ENCODE measurements around the gene GLIS2. TPM values are rescaled to one million over a fixed set of nuclear protein-coding genes. Genes with fewer than 3 reads are reported as not detected.
A peak's percentile ranks its signal among the peaks of the same experiment; 100 is the strongest.

GLIS2 gene
- total RNA-seq, 1 donor from 2014 or later: not detected

GRCh38 chr16:4347765-4348509 is 32.1 kb downstream of the GLIS2 start:
- peaks cover 21% of the 10 kb centered on the region for H3K4me1 Mint-ChIP-seq
- ChIA-PET CTCF (interaction anchor here (2.1 kb wide), 1 partner anchor 54 kb away, joined by 6 read pairs; no protein-coding TSS in a partner anchor), POLR2A (no interaction called here)
- no peaks in the 10 kb centered on the region for H3K27me3 Mint-ChIP-seq
- H3K27ac Mint-ChIP-seq: no peak overlapping the region
- intact Hi-C loops (cut with micrococcal nuclease): no loop called here
- DNase-seq (no peak), ATAC-seq (ENCODE audit: low read depth) (no peak)
- TF ChIP-seq CTCF (IDR thresholded peaks at IDR 0.05): no peak
- peaks cover 9% of the 10 kb centered on the region for H3K36me3 Mint-ChIP-seq (ENCODE audit: low read depth)
- H3K4me3 Mint-ChIP-seq: no peak overlapping the region
- H3K9me3 Mint-ChIP-seq: no peaks in the 10 kb centered on the region

DNA sequence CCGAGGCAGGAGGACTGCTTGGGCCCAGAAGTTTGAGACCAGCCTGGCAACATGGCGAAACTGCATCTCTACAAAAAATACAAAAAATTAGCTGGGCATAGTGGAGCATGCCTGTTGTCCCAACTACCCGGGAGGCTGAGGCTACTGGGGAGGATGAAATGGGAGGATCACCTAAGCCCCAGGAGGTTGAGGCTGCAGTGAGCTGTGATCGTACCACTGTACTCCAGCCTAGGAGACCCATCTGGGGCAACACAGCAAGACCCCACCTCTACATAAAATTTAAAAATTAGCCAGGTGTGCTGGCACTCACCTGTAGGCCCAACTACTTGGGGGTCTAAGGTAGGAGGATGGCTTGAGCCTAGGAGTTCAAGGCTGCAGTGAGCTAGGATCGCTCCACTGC is 33.5 kb downstream of the GLIS2 start:
- Mint-ChIP-seq H3K4me1 (peaks cover 21% of the 10 kb centered on the region), H3K27me3 (no peaks in the 10 kb centered on the region), H3K36me3 (ENCODE audit: low read depth) (peaks cover 9% of the 10 kb centered on the region), H3K27ac (no peak overlapping the region), H3K9me3 (no peaks in the 10 kb centered on the region), H3K4me3 (no peak overlapping the region)
- ChIA-PET POLR2A (interaction anchor here (0.6 to 1.2 kb wide), 3 partner anchors 15 to 41 kb away, joined by 3 to 4 read pairs (median 3); no protein-coding TSS in a partner anchor), CTCF (interaction anchor here (1.1 kb wide), 1 partner anchor 61 kb away, joined by 3 read pairs; no protein-coding TSS in a partner anchor)
- no peak for DNase-seq
- no peak for TF ChIP-seq CTCF (IDR thresholded peaks at IDR 0.05)
- ATAC-seq (ENCODE audit: low read depth): no peak
- intact Hi-C loops (cut with micrococcal nuclease): no loop called here

GRCh38 chr16:4350365-4350786 is 34.5 kb downstream of the GLIS2 start:
- ATAC-seq (ENCODE audit: low read depth) (no peak), DNase-seq (no peak)
- Mint-ChIP-seq H3K27ac (peak overlapping the region; percentile 77), H3K4me1 (peaks cover 18% of the 10 kb centered on the region), H3K4me3 (peak overlapping the region; percentile 91), H3K36me3 (ENCODE audit: low read depth) (peaks cover 14% of the 10 kb centered on the region), H3K9me3 (no peaks in the 10 kb centered on the region), H3K27me3 (no peaks in the 10 kb centered on the region)
- ChIA-PET CTCF (interaction anchor here (1.1 to 2.6 kb wide), 3 partner anchors 52 to 97 kb away, joined by 3 to 9 read pairs (median 3); no protein-coding TSS in a partner anchor), POLR2A (interaction anchor here (0.6 to 2.5 kb wide), 7 partner anchors 23 to 1248 kb away, joined by 3 to 11 read pairs (median 3); partner anchors contain the start of genes ALG1 and TFAP4)
- intact Hi-C loops (cut with micrococcal nuclease): loop anchor here (2.0 to 5.0 kb wide), 4 partner anchors 14 to 78 kb away; partner anchors contain the start of genes CORO7 and TFAP4
- TF ChIP-seq CTCF (IDR thresholded peaks at IDR 0.05): no peak

- peak; percentile 99 for DNase-seq
- Mint-ChIP-seq H3K9me3 (no peaks in the 10 kb centered on the region), H3K4me1 (peaks cover 16% of the 10 kb centered on the region), H3K27ac (peak within 1 kb of the TSS; percentile 77), H3K4me3 (peak within 1 kb of the TSS; percentile 91), H3K27me3 (no peaks in the 10 kb centered on the region), H3K36me3 (ENCODE audit: low read depth) (peaks cover 14% of the 10 kb centered on the region)
- ChIA-PET CTCF (interaction anchor here (1.6 to 2.6 kb wide), 2 partner anchors 52 to 97 kb away, joined by 3 to 9 read pairs; no protein-coding TSS in a partner anchor), POLR2A (interaction anchor here (0.6 to 2.5 kb wide), 13 partner anchors 44 to 1249 kb away, joined by 3 to 13 read pairs (median 4); partner anchors contain the start of genes ALG1, ANKS3, DNAAF8 and TFAP4)
- peak; percentile 93 for ATAC-seq (ENCODE audit: low read depth)
- no peak for TF ChIP-seq CTCF (IDR thresholded peaks at IDR 0.05)
- intact Hi-C loops (cut with micrococcal nuclease): loop anchor here (1.0 to 5.0 kb wide), 6 partner anchors 14 to 264 kb away; partner anchors contain the start of genes CORO7, TFAP4 and VASN
These were observed 35.2 kb downstream of the GLIS2 start, which contains the start of gene PAM16 for GRCh38 chr16:4350787-4351659. PAM16 (minus strand) TSS chr16:4351321; CDS start chr16:4351234, 87 bp downstream.
